ENCODE results near the gene UQCRC2.
"Not testable (repeated sequence)": the region's sequence is repeated elsewhere in the genome, so short reads cannot be mapped to it uniquely, and the experiment has no call there.

UQCRC2 gene

DNA sequence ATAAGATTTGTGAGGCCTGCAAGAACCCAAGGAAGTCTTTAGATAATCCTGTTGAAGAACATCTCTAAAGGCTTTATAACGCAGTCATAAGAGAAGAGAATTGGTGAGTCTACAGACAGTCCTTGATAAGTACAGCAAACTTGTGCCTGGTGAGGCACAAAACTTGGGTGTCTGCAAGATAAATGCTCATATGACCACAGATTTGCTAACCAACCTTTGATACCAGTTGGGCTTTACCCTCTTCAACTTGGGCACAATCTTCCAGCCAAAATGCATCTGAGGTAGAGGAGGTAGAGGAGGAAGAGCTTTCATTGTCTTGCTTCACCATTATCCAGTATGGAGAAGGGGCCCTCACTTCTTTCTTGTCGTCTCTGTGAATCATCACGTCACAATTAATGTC is 30.9 kb downstream of the UQCRC2 start:
- DNase-seq: no peak

- DNase-seq: no peak
Measured at GRCh38 chr16:21985524-21985923, 32.4 kb downstream of the UQCRC2 start.

DNA sequence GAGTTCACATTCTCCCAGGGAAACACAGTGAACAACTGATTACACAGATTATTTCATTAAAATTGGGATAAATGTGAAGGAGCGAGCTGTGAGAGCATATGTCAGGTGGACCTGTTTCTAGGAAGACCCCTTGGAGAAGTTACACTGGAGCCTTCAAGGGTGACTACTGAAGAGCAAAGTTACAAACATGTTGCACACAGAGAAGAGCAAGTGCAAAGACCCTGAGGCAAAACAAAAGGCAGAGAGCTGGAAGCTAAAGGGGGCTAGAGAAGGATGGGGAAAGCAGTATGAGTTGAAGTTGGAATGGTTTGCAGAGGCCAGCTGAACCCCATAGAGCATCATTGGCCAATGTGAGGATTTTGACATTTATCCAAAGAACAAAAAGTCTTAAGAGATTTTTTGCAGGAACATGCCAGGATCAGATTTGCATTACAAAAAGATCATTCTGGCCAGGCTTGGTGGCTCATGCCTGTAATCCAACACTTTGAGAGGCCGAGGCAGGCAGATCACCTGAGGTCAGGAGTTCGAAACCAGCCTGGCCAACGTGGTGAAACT is 33.6 kb downstream of the UQCRC2 start:
- no peak for DNase-seq

- DNase-seq: no peak
Measured at GRCh38 chr16:21987498-21987897, 34.3 kb downstream of the UQCRC2 start.

- no peak for DNase-seq
Measured at GRCh38 chr16:21989133-21989532, 36.0 kb downstream of the UQCRC2 start.

DNA sequence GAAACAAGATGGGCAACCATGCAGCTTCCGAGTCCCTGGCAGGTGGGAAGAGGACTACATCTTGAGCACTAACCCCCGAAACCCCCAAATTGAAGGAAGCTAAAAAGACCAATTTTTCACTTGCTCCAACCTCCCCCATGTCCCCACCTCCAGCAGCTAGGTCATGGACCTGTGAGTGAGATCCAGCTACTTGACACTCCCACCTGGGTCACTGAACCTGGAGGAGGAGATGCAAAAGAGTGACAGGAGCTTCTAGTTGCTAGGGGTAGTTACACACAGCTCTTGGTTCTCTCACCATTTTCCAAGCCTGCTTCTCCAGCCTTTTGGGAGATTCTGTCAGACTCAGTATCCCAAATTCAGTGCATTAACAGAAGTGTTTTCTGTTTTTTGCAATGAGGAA is 36.6 kb downstream of the UQCRC2 start:
- no peak for DNase-seq

GRCh38 chr16:21990381-21990944 is 37.3 kb downstream of the UQCRC2 start:
- DNase-seq: no peak

- DNase-seq: no peak
Measured at GRCh38 chr16:21991621-21992020, 38.5 kb downstream of the UQCRC2 start.

GRCh38 chr16:21994856-21995465 is 41.8 kb downstream of the UQCRC2 start:
- no peak for DNase-seq

- DNase-seq: no peak
Measured at GRCh38 chr16:21996923-21997696, 43.9 kb downstream of the UQCRC2 start.

DNA sequence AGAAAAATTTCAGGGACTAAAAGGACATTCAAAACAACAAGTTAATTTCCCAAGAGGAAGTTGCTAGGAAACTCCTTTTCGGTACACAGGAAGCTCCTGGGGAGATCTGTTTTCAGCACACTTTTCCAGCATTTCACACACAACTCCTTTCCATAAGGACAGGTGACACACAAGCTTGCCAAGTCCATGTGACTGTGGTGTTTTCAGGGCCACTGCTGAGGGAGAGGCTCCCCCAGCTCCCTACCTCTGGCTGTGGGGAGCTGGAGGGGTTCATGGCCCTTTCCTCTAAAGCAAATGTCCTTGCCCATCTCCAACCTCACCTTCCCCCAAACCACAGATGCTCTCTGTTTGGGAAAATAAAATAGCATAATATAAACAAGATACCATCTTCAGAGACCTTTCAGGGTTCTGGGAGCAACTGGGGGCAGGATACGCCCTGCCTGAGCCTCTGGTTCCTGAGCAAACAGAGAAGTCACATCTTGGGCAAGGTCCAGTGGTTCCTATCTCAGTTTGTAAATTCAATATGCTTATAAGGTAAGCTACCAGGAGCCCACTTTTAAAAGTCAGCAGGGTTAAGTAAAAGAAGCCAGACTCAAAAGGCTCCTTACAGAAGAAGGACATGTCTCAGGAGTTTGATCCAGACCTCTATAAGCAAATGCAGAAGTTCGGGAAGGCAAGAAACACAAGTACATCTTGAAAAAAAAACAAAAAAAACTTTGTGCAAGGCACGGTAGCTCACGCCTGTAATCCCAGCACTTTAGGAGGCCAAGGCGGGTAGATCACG is 44.7 kb downstream of the UQCRC2 start:
- DNase-seq: no peak

- DNase-seq: no peak
Measured at GRCh38 chr16:22001591-22001990, 48.4 kb downstream of the UQCRC2 start.

GRCh38 chr16:22002047-22002446 is 48.9 kb downstream of the UQCRC2 start:
- not testable (repeated sequence) for DNase-seq

GRCh38 chr16:22003195-22003594 is 50.0 kb downstream of the UQCRC2 start:
- no peak for DNase-seq

DNA sequence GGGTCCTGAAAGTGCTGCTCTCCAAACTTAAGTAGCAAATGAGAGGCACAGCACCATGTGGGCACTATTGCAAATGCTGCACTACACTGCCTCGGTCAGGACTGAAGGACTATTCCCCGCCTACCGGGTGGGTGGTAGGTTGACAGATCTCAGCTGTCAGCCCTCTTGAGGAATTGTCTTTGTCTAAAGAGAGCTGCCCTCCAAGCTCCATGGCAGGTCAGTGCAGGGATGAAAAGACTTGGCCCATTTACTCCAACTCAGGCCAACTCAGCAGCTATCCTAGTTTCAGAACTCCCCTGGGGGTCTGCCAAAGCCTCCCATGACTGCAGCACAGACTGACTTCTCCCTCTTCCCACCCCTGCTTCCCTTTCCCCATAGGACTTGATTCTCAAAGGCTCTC is 51.2 kb downstream of the UQCRC2 start:
- DNase-seq: no peak

GRCh38 chr16:22005746-22006145 is 52.6 kb downstream of the UQCRC2 start:
- no peak for DNase-seq

DNA sequence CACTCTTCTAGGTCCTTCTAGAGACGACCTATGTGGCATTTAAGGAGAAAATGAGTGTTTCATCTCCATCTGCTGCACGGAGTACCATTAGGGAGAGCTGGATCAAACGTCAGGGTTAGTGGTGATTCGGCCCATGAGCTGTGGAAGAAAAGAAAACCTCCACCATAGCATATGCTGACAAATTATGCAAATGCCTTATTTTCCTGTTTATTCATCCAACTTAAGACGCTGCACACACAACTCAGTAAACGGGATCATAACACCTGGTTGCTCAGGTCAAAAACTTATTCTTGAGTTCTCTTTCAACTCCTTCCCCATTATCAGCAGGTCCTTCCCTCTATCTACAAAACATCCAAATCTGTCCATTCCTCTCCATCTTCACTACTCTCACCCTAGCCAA is 53.5 kb downstream of the UQCRC2 start:
- no peak for DNase-seq

DNA sequence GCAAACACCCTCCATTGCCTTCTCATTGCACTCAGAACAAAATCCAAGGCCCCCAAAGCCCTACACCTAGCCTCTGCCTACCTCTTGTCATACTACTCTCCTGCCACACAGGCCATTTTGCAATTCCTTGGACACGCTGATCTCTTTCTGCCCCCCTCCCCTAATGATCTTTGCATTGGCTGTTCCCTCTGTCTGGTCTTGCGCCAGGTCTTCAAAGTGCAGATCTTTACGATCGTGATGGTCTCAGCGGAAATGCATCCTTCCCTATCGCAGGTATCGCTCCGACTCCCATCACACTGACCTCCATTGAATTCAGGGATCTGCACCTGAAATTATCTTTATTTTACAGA is 54.0 kb downstream of the UQCRC2 start:
- DNase-seq: no peak

DNA sequence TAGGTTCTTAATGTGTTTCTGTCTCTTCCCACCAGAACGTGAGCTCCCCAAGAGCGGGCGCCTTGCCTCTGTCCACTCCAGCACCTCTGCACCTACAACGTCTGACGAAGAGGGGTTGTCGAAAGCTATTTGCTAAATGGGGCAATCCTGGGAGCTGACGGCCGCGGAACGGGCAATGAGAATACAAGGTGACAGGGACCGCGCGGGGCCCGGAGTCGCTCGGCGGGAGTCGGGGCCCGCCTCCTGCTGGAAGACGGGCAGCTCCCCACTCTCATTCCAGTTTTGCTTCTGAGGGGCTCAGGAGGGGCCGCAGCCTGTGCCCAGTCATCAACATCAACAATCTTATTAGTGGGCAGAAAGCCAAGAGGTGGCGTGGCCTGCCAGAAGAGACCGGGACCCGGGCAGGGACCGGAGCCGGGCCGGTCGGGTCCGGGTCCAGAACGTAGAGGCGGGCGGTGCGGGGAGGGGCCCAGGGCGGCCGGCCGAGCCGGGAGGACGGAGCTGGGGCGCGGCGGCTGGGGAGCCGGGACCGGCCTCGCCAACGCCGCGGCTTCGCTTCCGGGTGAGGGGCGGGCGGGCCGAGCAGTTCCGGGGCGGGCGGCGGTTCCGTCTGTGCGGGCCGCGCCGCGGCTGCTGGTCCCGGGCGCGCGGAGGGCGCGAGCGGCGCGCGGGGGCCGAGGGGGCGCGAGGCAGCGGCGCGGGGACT is 54.5 kb downstream of the UQCRC2 start, which contains the start of gene MOSMO:
Gene MOSMO, plus strand, starts transcription at position 603 of the 706 bp plus-strand sequence. CDS start 191 bp downstream, outside the sequence.
- DNase-seq: peak; percentile 50 to 71

GRCh38 chr16:22008215-22009059 is 55.3 kb downstream of the UQCRC2 start:
- no peak for DNase-seq

GRCh38 chr16:22010902-22011301 is 57.7 kb downstream of the UQCRC2 start:
- no peak for DNase-seq

DNA sequence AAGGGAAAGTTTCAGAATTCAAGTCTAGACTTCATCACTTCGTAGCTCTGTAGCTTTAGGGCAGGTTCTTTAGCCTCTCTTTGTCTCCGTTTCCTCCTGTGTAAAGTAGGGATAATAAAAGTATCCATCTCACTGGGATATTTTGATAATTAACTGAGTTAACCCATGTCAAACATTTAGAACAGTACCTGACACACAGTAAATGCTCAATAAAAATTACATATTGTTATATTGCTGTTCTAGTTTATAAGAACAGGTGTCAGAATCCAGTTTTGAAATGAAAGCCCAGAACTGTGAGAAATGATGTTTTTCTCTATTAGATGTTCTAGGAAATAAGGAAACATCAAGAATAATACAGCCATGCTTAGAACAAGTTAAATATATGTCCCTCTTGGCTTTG is 59.1 kb downstream of the UQCRC2 start:
- DNase-seq: no peak

Data from CD4-positive, alpha-beta T cell treated with Interferon alpha-2 for 1 hour (primary cell).